ENCODE measurements around the gene DNAJC17.

DNA sequence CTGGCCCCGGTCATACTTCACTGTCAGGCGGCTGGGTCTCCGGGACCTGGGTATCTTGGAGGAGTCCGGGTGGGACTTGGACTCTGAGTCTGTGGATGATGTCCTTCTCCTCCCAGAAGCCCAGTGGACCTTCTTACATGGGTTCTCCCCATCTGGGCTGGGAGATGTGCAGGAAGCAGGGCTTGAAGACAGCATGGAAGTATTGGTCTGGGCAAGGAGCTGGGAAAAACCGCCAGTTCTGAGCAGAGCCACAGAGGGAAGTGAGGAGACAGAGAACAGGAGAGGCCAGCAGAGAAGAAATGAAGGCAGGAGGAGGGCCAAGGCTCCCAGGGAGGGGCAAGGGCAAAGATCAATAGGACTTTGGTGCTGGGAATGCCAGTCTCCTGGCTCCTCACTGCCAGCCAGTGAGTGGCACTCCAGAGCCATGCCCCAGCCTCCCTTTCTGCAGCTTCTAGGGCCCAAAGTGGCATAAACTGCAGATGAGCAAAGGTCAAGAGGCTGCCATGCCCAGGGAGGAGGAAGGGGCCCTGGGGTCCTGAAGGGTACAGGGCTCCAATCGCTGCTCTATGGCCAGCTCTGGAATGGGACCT, 21.3 kb upstream of the DNAJC17 start, which contains the start of gene PPP1R14D:
- TF ChIP-seq, protein P1, sequence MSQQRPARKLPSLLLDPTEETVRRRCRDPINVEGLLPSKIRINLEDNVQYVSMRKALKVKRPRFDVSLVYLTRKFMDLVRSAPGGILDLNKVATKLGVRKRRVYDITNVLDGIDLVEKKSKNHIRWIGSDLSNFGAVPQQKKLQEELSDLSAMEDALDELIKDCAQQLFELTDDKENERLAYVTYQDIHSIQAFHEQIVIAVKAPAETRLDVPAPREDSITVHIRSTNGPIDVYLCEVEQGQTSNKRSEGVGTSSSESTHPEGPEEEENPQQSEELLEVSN (IDR thresholded peaks at IDR 0.05; ENCODE audit: borderline replicate concordance, low read depth), result no peak
- TF ChIP-seq, protein P2, sequence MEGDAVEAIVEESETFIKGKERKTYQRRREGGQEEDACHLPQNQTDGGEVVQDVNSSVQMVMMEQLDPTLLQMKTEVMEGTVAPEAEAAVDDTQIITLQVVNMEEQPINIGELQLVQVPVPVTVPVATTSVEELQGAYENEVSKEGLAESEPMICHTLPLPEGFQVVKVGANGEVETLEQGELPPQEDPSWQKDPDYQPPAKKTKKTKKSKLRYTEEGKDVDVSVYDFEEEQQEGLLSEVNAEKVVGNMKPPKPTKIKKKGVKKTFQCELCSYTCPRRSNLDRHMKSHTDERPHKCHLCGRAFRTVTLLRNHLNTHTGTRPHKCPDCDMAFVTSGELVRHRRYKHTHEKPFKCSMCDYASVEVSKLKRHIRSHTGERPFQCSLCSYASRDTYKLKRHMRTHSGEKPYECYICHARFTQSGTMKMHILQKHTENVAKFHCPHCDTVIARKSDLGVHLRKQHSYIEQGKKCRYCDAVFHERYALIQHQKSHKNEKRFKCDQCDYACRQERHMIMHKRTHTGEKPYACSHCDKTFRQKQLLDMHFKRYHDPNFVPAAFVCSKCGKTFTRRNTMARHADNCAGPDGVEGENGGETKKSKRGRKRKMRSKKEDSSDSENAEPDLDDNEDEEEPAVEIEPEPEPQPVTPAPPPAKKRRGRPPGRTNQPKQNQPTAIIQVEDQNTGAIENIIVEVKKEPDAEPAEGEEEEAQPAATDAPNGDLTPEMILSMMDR (IDR thresholded peaks at IDR 0.05), result no peak
- no peak for TF ChIP-seq POLR2A (IDR thresholded peaks at IDR 0.05; ENCODE audit: low read length)
- TF ChIP-seq JUNB (IDR thresholded peaks at IDR 0.05), result no peak
- TF ChIP-seq, protein P3, sequence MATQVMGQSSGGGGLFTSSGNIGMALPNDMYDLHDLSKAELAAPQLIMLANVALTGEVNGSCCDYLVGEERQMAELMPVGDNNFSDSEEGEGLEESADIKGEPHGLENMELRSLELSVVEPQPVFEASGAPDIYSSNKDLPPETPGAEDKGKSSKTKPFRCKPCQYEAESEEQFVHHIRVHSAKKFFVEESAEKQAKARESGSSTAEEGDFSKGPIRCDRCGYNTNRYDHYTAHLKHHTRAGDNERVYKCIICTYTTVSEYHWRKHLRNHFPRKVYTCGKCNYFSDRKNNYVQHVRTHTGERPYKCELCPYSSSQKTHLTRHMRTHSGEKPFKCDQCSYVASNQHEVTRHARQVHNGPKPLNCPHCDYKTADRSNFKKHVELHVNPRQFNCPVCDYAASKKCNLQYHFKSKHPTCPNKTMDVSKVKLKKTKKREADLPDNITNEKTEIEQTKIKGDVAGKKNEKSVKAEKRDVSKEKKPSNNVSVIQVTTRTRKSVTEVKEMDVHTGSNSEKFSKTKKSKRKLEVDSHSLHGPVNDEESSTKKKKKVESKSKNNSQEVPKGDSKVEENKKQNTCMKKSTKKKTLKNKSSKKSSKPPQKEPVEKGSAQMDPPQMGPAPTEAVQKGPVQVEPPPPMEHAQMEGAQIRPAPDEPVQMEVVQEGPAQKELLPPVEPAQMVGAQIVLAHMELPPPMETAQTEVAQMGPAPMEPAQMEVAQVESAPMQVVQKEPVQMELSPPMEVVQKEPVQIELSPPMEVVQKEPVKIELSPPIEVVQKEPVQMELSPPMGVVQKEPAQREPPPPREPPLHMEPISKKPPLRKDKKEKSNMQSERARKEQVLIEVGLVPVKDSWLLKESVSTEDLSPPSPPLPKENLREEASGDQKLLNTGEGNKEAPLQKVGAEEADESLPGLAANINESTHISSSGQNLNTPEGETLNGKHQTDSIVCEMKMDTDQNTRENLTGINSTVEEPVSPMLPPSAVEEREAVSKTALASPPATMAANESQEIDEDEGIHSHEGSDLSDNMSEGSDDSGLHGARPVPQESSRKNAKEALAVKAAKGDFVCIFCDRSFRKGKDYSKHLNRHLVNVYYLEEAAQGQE (IDR thresholded peaks at IDR 0.05), result no peak
- no peak for TF ChIP-seq MYC (IDR thresholded peaks at IDR 0.05; ENCODE audit: borderline replicate concordance, low read length)
- TF ChIP-seq SREBF2 (IDR thresholded peaks at IDR 0.05), result no peak
- TF ChIP-seq EP300 (IDR thresholded peaks at IDR 0.05), result no peak
- TF ChIP-seq KDM1A (IDR thresholded peaks at IDR 0.05; ENCODE audit: low read depth), result no peak
- no peak for TF ChIP-seq ZFP36 (IDR thresholded peaks at IDR 0.05; ENCODE audit: borderline replicate concordance, partially characterized antibody)
- TF ChIP-seq, protein P4, sequence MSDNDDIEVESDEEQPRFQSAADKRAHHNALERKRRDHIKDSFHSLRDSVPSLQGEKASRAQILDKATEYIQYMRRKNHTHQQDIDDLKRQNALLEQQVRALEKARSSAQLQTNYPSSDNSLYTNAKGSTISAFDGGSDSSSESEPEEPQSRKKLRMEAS (IDR thresholded peaks at IDR 0.05), result no peak
- no peak for TF ChIP-seq NR3C1 (IDR thresholded peaks at IDR 0.05)
- no peak for TF ChIP-seq CHD4 (IDR thresholded peaks at IDR 0.05; ENCODE audit: borderline replicate concordance)

Measured in A549 (cell line).